ENCODE data around the gene GUCD1. TPM values are rescaled to one million over a fixed set of nuclear protein-coding genes. Genes with fewer than 3 reads are reported as not detected.

Gene GUCD1
- total and polyA plus RNA-seq, 9 of the 15 experiments (the other 6 are each of a cell fraction or from before 2014, with no cell fraction given), result 31.5 to 67.8 (median 50.3) TPM

- TF ChIP-seq GATAD2A (IDR thresholded peaks at IDR 0.05) (no peak), MAFF (IDR thresholded peaks at IDR 0.05; ENCODE audit: low read length) (peak; percentile 100), ID3 (CRISPR knock-in tag; IDR thresholded peaks at IDR 0.05) (no peak), ID3 (tag; IDR thresholded peaks at IDR 0.05) (peak; percentile 20; the same call in 1 of the 2 replicates), NR0B1 (IDR thresholded peaks at IDR 0.05; ENCODE audit: partially characterized antibody) (no peak), ZKSCAN3 (CRISPR knock-in tag; IDR thresholded peaks at IDR 0.05) (no peak), RBM39 (optimal IDR thresholded peaks at IDR 0.05; ENCODE audit: low read depth, low read length) (no peak), CC2D1A (IDR thresholded peaks at IDR 0.05) (no peak), MEF2A (IDR thresholded peaks at IDR 0.05; ENCODE audit: control insufficient read depth, low read depth, low read length) (peak; percentile 83), MYNN (IDR thresholded peaks at IDR 0.05) (0 out of 2 replicates have a peak, but pooled peaks have one; percentile 8), MYNN (CRISPR knock-in tag; IDR thresholded peaks at IDR 0.05) (no peak), PHB2 (IDR thresholded peaks at IDR 0.05; ENCODE audit: low read depth) (no peak), ATF2 (CRISPR knock-in tag; IDR thresholded peaks at IDR 0.05) (no peak), TBL1XR1 (IDR thresholded peaks at IDR 0.05; ENCODE audit: low read length in 2 of 2) (no peak), VEZF1 (CRISPR knock-in tag; IDR thresholded peaks at IDR 0.05) (peak; percentile 45; the same call in 1 of the 2 replicates), HNRNPLL (IDR thresholded peaks at IDR 0.05; ENCODE audit: low read depth, low read length, poor library complexity, severe bottlenecking) (no peak), SMAD3 (CRISPR knock-in tag; conservative IDR thresholded peaks at IDR 0.05) (no peak), ZBTB33 (CRISPR knock-in tag; IDR thresholded peaks at IDR 0.05) (no peak), TRIM24 (IDR thresholded peaks at IDR 0.05) (no peak), CEBPB (tag; IDR thresholded peaks at IDR 0.05) (peak; percentile 93), NCOA1 (IDR thresholded peaks at IDR 0.05; ENCODE audit: low read depth) (no peak), MAFK (IDR thresholded peaks at IDR 0.05; ENCODE audit: low read length) (peak; percentile 100), NFE2L1 (tag; IDR thresholded peaks at IDR 0.05; ENCODE audit: borderline replicate concordance, low read depth) (peak; percentile 53; the same call in 1 of the 2 replicates)
These were observed 44.0 kb downstream of the GUCD1 start (continued) for GRCh38 chr22:24510637-24511625.
